Activated gamma-delta T cell treated with anti-CD3 and anti-CD28 coated beads, Interleukin-2, amount 50 U/mL, for 16 hours (primary cell): ENCODE results near the gene RIN2.
"Not testable (repeated sequence)": the region's sequence is repeated elsewhere in the genome, so short reads cannot be mapped to it uniquely, and the experiment has no call there.

Experiments
- DNase-seq: peaks from one replicate; pipeline ENCODE4 v3.0.0-alpha.2; 2020; ENCODE audit warnings: low read depth

Gene RIN2

DNA sequence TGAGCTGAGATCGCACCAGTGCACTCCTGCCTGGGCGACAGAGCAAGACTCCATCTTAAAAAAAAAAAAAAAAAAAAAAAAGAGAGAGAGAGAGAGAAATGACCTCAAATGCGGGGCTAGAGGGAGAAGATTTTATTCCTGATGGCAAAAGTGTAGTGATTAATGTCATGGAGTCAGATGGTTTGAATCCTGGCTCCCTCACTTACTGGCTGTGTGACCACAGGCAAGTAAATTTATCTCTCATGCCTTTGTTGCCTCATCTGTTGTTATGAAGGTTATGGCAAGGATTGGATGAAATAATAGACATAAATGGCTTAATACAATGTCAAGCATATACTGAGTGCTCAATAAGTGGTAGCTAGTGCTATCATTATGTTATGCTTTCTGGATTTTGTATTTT is 29.3 kb downstream of the RIN2 start:
- no peak for DNase-seq

DNA sequence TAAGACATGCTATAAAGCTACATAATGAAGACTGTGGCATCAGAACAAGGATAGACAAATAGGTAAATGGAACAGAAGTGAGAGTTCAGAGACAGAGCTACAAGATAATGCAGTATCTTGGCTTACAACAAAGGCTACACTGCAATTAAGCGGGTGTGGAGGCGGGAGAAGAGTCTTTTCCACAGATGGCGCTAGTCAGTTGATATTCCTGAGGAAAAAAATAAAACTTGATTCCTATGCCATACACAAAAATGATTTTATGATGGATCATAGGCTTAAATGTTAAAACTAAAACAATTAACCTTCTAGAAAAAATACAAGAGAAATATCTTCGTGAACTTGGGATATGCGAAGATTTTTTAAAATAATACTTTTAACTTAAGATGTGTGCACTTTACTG is 31.0 kb downstream of the RIN2 start:
- no peak for DNase-seq

DNA sequence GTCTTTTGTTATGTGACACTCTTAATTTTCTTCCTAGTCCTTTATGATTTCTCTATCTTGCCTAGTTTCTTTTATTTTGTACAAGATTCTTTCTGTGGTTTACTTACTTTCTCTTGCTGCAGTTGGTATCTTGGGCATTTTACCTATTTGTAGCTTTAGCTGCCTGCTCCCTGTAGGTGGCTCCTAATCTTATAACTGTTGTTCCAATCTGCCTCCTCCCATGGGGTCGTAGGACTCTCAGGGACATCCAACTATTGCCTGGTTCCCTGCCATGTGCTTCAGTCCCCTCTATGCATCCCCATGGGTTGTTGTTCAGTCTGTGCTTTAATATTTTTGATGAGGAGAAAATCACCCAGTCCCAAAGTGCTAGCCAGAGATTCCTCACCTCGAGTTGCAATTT is 31.4 kb downstream of the RIN2 start:
- no peak for DNase-seq

DNA sequence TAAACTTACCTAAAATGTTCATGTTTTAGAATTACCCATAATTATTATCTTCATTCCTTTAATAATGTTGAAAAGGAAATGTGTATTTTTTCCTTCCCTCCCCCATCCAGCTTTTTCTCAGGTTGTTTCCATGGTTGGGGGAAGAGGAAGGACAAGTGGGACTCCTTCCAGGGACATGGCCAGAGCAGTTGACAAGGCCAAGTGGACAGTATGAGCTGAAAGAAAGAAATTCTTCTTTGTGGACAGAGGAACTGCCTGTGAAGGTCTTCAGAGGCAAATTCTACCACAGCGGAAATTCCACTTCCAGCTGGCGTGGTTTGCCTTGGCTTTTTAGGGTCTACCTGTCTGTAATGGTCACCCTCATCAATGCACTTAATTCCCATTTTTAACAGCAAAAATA is 33.8 kb downstream of the RIN2 start:
- DNase-seq = no peak

DNA sequence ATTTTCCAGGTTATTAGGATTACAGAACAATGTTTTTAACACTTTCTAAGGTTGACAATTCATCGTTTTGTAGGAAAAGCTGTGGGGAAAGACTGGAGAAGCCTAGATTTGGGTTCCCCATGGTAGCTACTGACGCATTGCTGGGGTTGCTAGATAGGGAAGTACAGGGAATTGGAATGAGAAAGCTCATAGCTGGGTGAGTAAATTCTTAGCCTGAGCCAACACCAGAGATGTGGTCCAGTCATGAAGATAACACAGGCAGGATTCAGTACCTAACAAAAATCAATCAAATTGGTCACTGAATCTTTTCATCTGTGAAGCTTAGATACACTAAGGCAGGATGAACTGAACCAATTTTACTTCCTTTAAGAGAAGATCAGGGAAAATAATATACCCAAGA is 35.7 kb downstream of the RIN2 start:
- no peak for DNase-seq

DNA sequence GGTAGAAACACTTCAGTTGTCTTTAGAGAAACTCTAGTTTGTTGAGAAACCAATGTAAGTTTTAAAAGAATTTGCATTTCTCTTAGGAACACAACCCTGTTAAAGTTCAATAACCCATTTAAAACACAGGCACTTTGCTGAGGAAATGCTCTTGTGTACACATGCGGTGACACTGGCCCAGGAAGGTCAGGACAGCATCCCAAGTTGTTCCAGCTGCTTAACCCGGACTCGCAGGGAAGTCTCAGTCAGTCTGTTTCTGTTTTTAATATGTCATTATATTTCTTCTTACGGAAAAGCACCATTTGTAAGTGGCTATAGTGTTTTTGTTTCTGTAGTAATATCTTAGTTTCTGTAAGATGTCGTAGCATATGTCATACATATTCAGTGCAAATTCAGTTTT is 36.9 kb downstream of the RIN2 start:
- no peak for DNase-seq

DNA sequence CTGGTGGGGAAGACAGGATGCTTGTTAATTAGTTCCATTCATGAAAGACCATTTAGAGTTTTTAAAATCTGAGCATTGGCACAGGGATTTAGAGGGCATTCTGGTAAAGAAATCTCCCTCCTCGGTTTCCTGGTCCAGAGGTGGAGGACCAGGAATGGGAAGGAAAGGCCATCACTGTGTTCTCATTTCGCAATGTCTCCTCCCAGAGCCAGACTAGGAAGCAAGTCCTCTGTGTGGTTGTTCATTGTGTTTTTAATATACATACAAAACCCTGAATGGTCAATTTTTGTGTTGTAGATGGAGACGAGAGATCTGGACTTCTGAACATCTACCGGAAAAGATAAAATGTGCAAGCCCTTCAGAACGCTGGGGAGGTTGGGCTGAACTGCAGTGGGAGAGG is 41.3 kb downstream of the RIN2 start:
- DNase-seq = no peak

DNA sequence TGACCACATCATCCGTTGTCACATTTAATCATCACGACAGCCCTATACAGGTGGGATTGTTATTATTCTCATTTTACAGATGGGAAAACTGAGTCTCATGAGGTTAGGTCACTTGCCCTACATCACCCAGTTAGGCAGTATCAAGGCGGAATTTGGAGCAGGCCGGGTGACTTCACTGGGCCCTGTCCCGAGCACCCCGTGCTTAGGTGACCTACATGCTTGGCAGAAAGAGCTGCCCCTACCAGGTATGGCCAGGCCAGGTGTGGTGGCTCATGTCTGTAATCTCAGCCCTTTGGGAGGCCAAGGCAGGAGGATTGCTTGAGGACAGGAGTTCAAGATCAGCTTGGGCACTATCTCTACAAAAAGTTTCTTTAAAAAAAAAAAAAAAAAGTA is 44.0 kb downstream of the RIN2 start:
- no peak for DNase-seq

DNA sequence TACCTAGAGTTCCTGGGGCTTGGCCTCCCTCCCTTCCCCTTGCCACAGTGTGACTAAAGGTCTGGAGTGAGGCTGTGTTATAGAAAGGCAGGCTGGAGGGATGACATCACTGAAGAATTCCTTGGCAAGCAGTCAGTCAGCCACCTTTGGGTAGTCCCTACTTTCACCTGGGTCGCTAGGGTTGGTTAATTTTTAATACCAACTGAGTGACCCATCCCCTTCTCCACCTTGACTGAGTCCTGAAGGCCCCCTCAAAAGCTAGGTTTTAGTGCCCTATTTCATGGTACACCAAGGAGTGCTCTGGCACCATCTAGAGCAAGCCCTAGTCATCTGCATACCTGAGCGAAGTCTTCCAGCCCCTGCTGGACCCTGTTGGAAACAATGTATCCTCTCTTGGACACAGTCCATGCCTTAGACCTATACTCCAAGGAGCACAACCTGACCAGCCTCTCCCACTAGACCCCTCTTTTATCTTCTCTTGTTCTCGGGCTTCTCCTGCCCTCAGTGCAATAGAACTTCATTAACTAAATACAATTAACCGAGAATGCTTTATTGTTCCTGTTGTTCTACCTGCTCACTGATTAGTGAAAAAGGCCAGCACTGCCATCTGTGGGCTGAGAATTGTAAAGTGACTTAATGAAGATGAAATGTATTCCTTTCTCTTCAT is 44.6 kb downstream of the RIN2 start:
- no peak for DNase-seq

DNA sequence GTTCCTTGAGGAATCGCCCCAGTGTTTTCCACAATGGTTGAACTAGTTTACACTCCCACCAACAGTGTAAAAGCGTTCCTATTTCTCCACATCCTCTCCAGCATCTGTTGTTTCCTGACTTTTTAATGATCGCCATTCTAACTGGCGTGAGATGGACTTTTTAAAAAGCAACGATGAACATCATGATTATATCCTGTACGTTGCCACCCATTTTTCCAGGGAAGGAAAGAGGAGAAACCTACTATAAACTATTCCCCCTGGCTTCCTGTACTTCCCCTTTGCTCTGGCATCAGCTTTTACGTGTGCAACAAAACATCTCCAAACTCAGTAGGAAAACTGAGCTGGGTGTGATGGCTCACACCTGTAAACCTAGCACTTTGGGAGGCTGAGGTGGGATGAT is 48.2 kb downstream of the RIN2 start:
- DNase-seq = not testable (repeated sequence)

DNA sequence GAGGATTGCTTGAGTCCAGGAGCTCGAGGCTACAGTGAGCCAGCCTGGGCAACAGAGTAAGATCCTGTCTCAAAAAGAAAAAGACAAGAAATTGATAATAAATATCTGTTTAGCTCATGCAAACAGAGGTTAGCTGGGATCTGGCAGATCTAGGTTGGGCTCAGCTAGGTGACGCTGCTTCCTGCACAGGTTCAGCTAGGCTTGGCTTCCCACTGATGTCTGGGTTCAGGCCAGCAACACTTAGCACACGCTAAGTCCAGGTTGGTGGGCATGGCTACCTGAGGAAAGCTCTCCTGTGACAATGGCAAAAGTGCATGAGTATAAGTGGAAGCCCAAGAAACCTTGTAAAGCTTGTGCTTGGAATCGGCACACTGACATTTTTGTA is 48.7 kb downstream of the RIN2 start:
- no peak for DNase-seq

DNA sequence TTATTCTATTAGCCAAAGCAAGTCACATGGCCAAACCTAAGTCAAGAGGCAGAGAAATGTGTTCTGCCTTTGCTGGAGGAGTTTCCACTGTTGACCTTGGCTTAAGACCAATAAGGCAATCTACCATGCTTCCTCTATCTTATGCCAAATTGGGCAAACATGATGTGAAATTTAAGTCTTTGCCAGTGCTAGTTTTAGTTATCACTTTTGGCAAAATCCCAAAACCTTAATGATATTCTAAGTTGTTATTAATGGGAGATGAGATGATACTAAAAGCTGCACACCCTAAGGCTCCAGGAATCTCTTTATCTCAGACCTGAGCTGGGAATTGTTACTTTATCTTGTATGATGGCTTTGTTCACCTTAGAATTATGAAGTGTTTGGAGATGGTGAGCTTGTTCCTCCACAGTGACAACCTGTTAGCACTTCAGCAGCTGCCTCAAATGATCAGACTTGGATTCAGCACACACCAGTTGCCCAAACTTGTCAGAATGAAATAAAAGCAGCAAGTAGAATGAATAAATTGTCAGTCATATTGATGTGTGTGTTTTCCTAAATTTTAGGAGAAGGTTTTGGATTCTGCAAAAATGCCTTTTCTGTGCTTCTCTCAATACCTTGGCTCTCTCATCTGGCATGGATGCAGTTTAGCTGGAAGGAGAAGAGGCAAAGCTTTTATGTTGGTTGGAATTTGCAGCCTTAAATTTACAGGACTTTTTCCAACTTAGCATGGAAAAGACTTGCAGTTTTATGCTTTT is 49.3 kb downstream of the RIN2 start:
- no peak for DNase-seq
